ENCODE results near the gene MTRF1. TPM values are rescaled to one million over a fixed set of nuclear protein-coding genes. Genes with fewer than 3 reads are reported as not detected.

MTRF1 gene
- total and polyA plus RNA-seq, 9 of the 15 experiments (the other 6 are each of a cell fraction or from before 2014, with no cell fraction given): 12.5 to 33.7 (median 20.1) TPM

DNA sequence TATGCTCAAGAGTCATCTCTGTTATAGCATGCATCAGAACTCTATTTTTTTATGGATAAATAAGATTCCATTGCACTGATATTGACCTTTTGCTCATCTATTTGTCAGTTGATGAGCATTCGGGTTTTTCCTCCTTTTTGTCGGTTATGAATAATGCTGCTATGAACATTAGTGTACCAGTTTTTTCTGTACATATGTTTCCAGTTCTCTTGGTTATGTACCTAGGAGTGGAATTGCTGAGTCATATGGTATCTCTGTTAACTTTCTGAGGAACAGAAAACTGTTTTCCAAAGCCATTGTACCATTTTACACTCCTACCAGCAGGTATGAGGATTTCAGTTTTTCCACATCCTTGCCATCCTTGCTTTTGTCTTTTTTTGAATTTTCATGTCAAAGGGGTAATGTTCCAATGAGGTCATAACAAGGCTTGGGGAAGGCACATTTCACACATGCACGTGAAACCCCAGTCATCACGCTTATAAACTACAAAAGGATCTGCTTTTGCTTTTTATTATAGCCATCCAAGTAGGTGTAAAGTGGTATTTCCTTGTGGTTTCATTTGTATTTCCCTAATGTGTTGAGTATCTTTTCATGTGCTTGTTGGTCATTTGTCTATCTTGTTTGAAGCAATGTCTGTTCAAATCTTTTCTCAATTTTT, 83.7 kb downstream of the MTRF1 start (continued):
- TF ChIP-seq, protein P1, sequence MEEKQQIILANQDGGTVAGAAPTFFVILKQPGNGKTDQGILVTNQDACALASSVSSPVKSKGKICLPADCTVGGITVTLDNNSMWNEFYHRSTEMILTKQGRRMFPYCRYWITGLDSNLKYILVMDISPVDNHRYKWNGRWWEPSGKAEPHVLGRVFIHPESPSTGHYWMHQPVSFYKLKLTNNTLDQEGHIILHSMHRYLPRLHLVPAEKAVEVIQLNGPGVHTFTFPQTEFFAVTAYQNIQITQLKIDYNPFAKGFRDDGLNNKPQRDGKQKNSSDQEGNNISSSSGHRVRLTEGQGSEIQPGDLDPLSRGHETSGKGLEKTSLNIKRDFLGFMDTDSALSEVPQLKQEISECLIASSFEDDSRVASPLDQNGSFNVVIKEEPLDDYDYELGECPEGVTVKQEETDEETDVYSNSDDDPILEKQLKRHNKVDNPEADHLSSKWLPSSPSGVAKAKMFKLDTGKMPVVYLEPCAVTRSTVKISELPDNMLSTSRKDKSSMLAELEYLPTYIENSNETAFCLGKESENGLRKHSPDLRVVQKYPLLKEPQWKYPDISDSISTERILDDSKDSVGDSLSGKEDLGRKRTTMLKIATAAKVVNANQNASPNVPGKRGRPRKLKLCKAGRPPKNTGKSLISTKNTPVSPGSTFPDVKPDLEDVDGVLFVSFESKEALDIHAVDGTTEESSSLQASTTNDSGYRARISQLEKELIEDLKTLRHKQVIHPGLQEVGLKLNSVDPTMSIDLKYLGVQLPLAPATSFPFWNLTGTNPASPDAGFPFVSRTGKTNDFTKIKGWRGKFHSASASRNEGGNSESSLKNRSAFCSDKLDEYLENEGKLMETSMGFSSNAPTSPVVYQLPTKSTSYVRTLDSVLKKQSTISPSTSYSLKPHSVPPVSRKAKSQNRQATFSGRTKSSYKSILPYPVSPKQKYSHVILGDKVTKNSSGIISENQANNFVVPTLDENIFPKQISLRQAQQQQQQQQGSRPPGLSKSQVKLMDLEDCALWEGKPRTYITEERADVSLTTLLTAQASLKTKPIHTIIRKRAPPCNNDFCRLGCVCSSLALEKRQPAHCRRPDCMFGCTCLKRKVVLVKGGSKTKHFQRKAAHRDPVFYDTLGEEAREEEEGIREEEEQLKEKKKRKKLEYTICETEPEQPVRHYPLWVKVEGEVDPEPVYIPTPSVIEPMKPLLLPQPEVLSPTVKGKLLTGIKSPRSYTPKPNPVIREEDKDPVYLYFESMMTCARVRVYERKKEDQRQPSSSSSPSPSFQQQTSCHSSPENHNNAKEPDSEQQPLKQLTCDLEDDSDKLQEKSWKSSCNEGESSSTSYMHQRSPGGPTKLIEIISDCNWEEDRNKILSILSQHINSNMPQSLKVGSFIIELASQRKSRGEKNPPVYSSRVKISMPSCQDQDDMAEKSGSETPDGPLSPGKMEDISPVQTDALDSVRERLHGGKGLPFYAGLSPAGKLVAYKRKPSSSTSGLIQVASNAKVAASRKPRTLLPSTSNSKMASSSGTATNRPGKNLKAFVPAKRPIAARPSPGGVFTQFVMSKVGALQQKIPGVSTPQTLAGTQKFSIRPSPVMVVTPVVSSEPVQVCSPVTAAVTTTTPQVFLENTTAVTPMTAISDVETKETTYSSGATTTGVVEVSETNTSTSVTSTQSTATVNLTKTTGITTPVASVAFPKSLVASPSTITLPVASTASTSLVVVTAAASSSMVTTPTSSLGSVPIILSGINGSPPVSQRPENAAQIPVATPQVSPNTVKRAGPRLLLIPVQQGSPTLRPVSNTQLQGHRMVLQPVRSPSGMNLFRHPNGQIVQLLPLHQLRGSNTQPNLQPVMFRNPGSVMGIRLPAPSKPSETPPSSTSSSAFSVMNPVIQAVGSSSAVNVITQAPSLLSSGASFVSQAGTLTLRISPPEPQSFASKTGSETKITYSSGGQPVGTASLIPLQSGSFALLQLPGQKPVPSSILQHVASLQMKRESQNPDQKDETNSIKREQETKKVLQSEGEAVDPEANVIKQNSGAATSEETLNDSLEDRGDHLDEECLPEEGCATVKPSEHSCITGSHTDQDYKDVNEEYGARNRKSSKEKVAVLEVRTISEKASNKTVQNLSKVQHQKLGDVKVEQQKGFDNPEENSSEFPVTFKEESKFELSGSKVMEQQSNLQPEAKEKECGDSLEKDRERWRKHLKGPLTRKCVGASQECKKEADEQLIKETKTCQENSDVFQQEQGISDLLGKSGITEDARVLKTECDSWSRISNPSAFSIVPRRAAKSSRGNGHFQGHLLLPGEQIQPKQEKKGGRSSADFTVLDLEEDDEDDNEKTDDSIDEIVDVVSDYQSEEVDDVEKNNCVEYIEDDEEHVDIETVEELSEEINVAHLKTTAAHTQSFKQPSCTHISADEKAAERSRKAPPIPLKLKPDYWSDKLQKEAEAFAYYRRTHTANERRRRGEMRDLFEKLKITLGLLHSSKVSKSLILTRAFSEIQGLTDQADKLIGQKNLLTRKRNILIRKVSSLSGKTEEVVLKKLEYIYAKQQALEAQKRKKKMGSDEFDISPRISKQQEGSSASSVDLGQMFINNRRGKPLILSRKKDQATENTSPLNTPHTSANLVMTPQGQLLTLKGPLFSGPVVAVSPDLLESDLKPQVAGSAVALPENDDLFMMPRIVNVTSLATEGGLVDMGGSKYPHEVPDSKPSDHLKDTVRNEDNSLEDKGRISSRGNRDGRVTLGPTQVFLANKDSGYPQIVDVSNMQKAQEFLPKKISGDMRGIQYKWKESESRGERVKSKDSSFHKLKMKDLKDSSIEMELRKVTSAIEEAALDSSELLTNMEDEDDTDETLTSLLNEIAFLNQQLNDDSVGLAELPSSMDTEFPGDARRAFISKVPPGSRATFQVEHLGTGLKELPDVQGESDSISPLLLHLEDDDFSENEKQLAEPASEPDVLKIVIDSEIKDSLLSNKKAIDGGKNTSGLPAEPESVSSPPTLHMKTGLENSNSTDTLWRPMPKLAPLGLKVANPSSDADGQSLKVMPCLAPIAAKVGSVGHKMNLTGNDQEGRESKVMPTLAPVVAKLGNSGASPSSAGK (IDR thresholded peaks at IDR 0.05): no peak
- TF ChIP-seq, protein P2, sequence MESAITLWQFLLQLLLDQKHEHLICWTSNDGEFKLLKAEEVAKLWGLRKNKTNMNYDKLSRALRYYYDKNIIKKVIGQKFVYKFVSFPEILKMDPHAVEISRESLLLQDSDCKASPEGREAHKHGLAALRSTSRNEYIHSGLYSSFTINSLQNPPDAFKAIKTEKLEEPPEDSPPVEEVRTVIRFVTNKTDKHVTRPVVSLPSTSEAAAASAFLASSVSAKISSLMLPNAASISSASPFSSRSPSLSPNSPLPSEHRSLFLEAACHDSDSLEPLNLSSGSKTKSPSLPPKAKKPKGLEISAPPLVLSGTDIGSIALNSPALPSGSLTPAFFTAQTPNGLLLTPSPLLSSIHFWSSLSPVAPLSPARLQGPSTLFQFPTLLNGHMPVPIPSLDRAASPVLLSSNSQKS (CRISPR knock-in tag; IDR thresholded peaks at IDR 0.05): no peak
- TF ChIP-seq, protein P3, sequence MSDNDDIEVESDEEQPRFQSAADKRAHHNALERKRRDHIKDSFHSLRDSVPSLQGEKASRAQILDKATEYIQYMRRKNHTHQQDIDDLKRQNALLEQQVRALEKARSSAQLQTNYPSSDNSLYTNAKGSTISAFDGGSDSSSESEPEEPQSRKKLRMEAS (CRISPR knock-in tag; IDR thresholded peaks at IDR 0.05): no peak
- TF ChIP-seq STAT5B (CRISPR knock-in tag; IDR thresholded peaks at IDR 0.05): no peak
